Dedifferentiated amniotic fluid mesenchymal stem cell (primary cell): ENCODE measurements around the gene TTC21B.
A peak's percentile ranks its signal among the peaks of the same experiment; 100 is the strongest.
"Not testable (repeated sequence)": the region's sequence is repeated elsewhere in the genome, so short reads cannot be mapped to it uniquely, and the experiment has no call there.

ENCODE experiments used
- DNase-seq: peaks from one replicate; pipeline ENCODE4 v3.0.0-alpha.2; 2016; ENCODE audit errors: extremely low spot score

TTC21B gene

DNA sequence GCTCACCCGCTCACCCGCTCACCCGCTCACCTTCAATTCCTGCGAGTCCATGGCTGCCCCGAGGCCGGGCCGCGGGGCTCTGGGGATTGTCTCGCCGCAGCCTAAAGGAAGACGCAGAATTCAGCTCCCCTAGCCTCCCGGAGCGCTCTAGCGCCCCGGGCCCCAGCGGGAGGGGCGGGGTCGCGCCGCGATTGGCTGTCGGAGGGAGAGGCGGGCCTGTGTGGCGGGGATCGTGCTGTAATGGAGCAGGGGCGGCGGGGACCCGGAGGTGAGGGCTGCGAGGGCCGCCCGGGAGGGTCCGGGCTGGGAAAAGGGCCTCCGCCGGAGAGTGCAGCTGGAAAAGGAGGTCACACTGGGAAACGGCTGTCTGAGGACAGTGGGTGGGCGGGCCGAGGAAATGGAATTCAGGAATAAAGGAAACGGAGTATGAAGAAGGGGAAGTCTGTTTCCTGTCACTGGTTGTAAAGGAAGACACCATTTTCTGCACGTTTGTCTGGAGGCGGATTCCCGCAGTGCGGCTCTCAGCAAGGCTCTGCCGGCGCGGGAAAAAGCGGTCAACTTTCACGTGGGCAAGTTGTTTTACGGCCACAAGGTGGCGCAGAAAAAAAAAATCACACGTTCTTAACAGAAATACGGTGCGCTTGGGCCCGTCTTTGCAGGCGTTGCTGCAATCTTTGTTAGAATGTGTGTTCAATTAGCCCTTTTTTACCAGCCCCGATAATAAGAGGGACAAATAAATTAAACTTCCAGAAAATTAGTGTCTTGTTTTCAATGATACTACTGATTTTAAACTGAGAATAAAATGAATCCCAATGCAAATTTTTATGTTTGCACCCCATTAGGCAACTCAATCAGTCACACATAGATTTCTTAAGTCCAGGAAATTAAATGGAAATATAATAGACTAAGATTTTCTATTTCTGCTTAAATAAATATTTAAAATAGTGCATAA lies at the start of gene TTC21B:
TTC21B (minus strand) TSS at position 122 of the 952 bp plus-strand sequence; CDS start at position 51, 71 bp downstream.
- peak; percentile 96 for DNase-seq

GRCh38 chr2:166000401-166000800 lies 46.8 kb upstream of the TTC21B start:
- no peak for DNase-seq

GRCh38 chr2:165990846-165991245 lies 37.3 kb upstream of the TTC21B start:
- no peak for DNase-seq

DNA sequence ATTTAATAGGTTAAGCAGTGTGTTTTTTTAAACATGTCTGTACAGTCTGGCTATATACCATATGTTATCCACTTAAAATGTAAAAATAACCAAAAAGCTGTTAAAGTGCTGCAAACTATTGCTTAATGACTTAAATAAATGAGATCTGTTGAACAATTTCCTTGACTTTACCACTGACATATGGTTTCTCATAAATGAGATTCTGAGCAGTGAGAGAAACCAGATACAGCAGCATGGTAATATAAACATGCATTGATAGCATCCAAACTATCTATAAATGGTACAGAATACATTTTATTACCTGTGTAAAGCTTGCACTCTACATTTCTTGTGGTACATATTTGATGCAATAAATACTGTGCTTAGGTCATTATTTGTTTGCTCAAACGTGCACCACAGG lies 36.3 kb upstream of the TTC21B start:
- no peak for DNase-seq

- DNase-seq = no peak
Measured at GRCh38 chr2:165985120-165985519, 31.5 kb upstream of the TTC21B start.

- DNase-seq = not testable (repeated sequence)
Measured at GRCh38 chr2:165972161-165972560, 18.6 kb upstream of the TTC21B start.

- DNase-seq = no peak
Measured at GRCh38 chr2:165970663-165971062, 17.1 kb upstream of the TTC21B start.

DNA sequence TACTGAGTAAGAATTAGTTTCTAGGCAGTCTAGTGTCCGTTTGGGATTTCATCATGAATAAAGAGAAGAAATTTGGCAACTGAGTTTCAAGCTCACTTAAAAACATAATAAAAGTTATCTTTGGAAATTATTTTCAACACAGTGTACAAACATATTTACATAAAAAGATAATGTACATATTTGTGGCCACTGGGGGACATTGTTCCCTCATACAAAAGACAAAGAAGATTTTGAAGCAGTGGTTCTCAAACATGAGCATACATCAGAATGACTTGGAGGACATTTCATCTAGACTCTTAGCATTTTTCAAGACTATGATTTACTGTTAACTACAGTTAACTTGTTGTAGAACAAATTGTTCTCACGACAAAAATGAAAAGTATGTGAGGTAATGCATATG lies 15.7 kb upstream of the TTC21B start:
- no peak for DNase-seq

- DNase-seq = no peak
Measured at GRCh38 chr2:165967746-165968145, 14.2 kb upstream of the TTC21B start.

GRCh38 chr2:165961818-165962217 lies 8.2 kb upstream of the TTC21B start:
- no peak for DNase-seq

DNA sequence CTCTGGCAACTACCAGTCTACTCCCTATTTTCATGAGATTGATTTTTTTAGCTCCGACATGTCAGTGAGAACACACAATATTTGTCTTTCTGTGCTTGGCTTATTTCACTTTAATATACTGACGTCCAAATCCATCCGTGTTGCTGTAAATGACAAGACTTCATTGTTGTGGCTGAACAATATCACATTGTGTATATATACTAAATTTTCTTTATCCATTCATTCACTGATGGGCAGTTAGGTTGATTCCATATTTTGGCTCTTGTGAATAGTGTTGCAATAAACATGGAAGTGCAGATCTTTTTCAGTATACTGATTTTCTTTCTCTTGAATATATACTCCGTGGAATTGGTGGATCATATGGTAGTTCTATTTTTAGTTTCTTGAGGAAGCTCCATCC lies 5.8 kb upstream of the TTC21B start:
- DNase-seq = no peak

DNA sequence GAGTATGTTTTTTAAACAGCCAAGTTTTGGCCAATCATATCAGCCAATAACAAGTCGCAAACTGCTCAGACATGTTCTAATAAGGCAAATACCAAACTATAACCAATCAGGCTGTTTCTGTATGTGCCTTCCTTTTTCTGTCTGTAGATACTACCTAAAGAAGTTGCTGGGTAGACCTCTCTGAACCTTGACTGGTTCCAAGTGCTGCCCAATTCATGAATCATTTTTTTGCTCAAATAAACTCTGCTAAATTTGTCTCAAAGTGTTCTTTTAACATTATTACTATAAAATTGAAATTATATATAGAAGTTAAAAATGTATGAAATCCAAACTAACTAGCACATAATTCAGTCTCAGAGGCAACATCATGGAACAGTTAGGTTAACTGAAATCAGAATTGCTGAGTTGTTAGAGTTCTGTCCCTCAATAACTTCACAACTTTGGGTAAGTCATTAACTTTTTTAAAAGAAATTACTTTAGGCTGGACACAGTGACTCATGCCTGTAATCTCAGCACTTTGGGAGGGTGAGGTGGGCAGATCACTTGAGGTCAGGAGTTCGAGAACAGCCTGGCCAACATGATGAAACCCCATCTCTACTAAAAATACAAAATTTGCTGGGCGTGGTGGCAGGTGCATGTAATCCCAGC lies 4.9 kb upstream of the TTC21B start:
- no peak for DNase-seq

DNA sequence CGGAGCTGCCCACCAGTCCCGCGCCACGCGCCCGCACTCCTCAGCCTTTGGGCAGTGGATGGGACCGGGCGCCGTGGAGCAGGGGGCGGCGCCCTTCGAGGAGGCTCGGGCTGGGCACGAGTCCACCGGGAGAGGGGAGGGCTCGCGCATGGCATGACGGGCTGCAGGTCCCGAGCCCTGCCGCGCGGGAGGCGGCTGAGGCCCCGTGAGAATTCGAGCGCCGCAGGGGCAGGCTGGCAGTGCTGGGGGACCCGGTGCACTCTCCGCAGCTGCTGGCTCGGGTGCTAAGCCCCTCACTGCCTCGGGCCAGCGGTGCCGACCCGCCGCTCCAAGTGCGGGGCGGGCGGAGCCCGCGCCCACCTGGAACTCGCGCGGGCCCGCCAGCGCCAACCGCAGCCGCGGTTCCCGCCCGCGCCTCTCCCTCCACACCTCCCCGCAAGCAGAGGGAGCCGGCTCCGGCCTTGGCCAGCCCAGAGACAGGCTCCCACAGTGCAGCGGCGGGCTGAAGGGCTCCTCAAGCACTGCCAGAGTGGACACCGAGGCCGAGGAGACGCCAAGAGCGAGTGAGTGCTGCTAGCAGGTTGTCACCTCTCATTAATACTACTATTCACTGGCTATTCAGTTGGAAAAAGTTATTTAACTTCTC lies 3.6 kb upstream of the TTC21B start:
- DNase-seq = no peak

DNA sequence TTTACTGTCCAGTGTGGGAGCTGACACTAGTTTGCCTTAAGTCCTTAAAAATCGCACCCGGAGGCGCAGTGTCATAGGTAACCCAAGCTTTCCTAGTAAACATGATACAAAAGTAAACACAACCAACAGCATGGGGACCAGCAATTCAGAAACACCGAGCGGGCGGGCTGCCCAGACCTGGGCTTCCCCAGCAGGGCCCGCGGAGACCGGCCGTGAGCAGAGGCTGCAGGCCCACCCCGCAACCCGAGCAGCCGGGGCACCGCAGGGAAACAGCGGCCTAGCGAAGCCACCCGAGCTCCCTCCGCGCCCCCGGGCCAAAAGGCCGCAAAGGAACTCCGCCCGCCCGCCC lies 296 bp downstream of the TTC21B start:
- peak; percentile 28 for DNase-seq

DNA sequence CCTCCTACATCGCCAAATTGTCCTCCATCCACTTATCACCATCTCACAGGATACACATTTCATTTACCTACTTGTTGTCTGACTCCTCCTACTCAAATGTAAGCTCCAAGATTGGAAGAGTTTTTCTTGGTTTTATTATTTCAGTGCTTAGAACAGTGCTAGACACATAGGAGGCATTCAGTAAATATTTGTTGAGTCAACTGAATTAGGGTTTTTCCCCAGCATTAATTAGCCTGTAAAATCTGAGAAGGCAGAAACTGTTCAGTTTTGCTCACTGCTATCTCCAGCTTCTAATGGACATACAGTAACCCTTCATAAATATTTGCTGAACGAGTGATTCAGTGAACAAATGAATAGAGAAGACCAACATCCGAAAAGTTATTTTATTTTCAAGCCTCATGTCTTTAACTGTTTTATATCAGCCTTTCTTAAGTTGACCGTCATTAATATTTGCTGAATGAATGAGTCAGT lies 800 bp downstream of the TTC21B start:
- DNase-seq = no peak

- DNase-seq = no peak
Measured at GRCh38 chr2:165952085-165952484, 1.5 kb downstream of the TTC21B start.

DNA sequence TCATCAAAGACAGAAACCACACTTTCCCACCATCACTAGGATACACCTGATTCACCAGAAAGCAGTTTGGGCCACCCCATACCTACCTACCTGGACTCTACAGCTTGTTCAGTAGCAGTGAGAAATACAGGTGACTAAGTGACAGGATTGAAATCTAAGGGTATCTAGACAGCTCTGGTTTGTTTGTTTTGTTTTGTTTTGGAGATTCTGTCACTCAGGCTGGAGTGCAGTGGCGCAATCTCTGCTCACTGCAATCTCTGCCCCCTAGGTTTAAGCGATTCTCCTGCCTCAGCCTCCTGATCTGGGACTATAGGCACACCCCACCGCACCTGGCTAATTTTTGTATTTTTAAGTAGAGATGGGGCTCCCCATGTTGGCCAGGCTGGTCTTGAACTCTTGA lies 3.1 kb downstream of the TTC21B start:
- DNase-seq = no peak

DNA sequence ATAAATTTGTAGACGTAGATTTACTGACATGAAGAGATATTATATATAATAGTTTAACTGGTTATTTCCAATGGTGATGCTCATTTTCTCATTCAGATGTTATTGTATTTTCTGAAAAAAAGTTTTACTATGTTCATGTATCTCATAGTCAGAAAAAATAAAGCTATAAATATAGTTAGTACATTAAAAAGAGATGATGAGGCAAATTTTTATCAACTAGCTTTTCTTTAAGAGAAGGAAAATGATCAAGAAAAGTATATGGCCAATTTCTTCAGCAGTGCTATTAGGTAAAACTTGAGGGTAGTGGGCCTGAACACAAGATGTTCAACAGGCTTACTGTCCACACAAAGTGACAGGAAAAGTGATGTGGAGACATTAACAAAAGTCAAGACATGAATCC lies 11.7 kb downstream of the TTC21B start:
- DNase-seq = no peak

- DNase-seq = no peak
Measured at GRCh38 chr2:165938237-165938636, 15.3 kb downstream of the TTC21B start.

DNA sequence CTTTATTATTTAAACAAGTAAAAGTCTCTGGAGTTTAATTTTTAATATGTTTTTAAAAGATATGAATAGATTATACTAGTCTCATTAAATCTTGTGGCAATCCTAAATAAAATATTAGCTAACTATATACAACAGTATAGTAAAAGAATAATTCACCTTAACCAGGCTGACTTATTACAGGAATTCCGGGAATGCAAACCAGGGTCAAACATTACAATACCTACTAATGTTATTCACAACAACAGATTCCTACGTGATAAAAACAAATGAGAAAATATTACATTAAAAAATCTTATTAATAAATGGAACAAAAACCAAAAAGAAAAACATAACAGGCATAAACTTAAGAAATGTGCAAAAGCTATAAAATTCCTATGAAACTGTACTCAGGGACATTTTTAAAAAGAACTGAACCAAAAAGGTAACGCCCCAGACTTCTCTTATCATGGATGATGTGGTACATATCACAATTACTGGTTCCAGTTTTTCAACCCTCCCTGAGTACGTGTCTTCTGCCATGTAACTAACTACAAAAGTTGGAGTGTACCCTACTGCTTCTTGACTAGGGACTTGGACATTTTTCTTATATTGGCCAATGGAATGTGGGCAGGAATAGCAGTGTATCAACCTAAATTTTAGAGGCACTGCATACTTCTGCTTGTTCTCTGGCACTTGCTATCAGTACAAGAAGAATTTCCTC lies 20.2 kb downstream of the TTC21B start:
- no peak for DNase-seq

DNA sequence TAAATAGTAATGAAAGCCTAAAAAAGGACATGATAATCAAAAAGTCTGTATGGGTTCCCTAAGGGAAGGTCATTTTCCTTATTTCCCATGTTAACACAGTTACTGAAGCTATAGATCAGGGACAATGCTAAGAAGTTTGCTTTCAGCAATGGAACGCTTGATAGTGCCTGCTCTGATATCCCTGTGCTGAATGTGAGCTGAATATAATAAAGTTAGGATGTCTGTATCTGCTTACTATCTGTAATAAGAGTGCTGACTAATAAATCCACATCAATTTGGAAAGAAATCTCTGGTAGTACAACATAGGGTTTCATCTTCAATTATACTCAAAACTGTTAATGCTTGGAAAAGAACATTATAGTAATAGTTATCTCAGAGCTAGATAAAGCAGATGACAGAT lies 25.8 kb downstream of the TTC21B start:
- no peak for DNase-seq

- no peak for DNase-seq
Measured at GRCh38 chr2:165927353-165927752, 26.2 kb downstream of the TTC21B start.
